UCSD-AML1 (cell line): ENCODE data around the gene PSMA1.
"Not testable (repeated sequence)": the region's sequence is repeated elsewhere in the genome, so short reads cannot be mapped to it uniquely, and the experiment has no call there.

Experiments
- DNase-seq: peaks from one replicate; lab custom pipeline; 2025; ENCODE audit not compliant: unreplicated experiment; lab: John Stamatoyannopoulos, UW

PSMA1 gene

GRCh38 chr11:14519917-14520746 lies at the start of gene PSMA1:
TSS of gene PSMA1 (minus strand) at chr11:14520386. CDS start at chr11:14520299, 87 bp downstream.
- peak; percentile 95 for DNase-seq

GRCh38 chr11:14569516-14569915 lies 49.3 kb upstream of the PSMA1 start:
- DNase-seq = not testable (repeated sequence)

GRCh38 chr11:14567064-14567651 lies 47.0 kb upstream of the PSMA1 start:
- DNase-seq = no peak

- no peak for DNase-seq
These were observed 46.3 kb upstream of the PSMA1 start for GRCh38 chr11:14566331-14567063.

- DNase-seq = no peak
These were observed 45.7 kb upstream of the PSMA1 start for GRCh38 chr11:14565845-14566244.

GRCh38 chr11:14555818-14556217 lies 35.6 kb upstream of the PSMA1 start:
- no peak for DNase-seq

- no peak for DNase-seq
These were observed 34.8 kb upstream of the PSMA1 start for GRCh38 chr11:14554959-14555358.

- DNase-seq = no peak
These were observed 31.9 kb upstream of the PSMA1 start for GRCh38 chr11:14552089-14552488.

GRCh38 chr11:14551380-14551779 lies 31.2 kb upstream of the PSMA1 start:
- no peak for DNase-seq

GRCh38 chr11:14549891-14550290 lies 29.7 kb upstream of the PSMA1 start:
- no peak for DNase-seq

GRCh38 chr11:14547440-14547839 lies 27.3 kb upstream of the PSMA1 start:
- DNase-seq = no peak

- no peak for DNase-seq
These were observed 26.5 kb upstream of the PSMA1 start for GRCh38 chr11:14546672-14547071.

GRCh38 chr11:14544611-14545010 lies 24.4 kb upstream of the PSMA1 start:
- no peak for DNase-seq

- DNase-seq = no peak
These were observed 23.1 kb upstream of the PSMA1 start for GRCh38 chr11:14543260-14543659.

- no peak for DNase-seq
These were observed 22.1 kb upstream of the PSMA1 start for GRCh38 chr11:14542324-14542723.

- no peak for DNase-seq
These were observed 21.2 kb upstream of the PSMA1 start for GRCh38 chr11:14541192-14541947.

- peak; percentile 16 for DNase-seq
These were observed 19.8 kb upstream of the PSMA1 start for GRCh38 chr11:14539982-14540421.

- DNase-seq = no peak
These were observed 18.9 kb upstream of the PSMA1 start for GRCh38 chr11:14538926-14539554.

- DNase-seq = no peak
These were observed 18.2 kb upstream of the PSMA1 start for GRCh38 chr11:14538271-14538925.

GRCh38 chr11:14537134-14537599 lies 17.0 kb upstream of the PSMA1 start:
- peak; percentile 18 for DNase-seq
